HepG2 (cell line): ENCODE results near the gene FAM234A. TPM values are rescaled to one million over a fixed set of nuclear protein-coding genes. Genes with fewer than 3 reads are reported as not detected.

Experiments
- ARID3A ChIP-seq: IDR thresholded peaks from 2 replicates; pipeline ENCODE4 v1.6.1; 2012; ENCODE audit warnings: low read depth, low read length, improper control_type of control experiment
- GATA4 ChIP-seq: sonication (generic); IDR thresholded peaks from 2 replicates; pipeline ENCODE4 v1.6.1; 2016; ENCODE audit warnings: antibody characterized with exemption, low read depth, borderline replicate concordance
- HDAC1 ChIP-seq: sonication (generic); formaldehyde crosslinking; IDR thresholded peaks from 2 replicates; pipeline ENCODE4 v1.5.1; 2020; ENCODE audit warnings: mild to moderate bottlenecking, missing genetic modification reagents
- HNF4G ChIP-seq, 2 experiments: sonication (generic) in 1 of 2; formaldehyde crosslinking in 1 of 2; IDR thresholded peaks; 2 replicates each; pipeline versions ENCODE4 v1.4.0 to v1.6.1; 2011 to 2020; ENCODE audit warnings: borderline replicate concordance in 2 of 2, low read depth in 2 of 2, mild to moderate bottlenecking in 2 of 2, low read length in 1 of 2, missing genetic modification reagents in 1 of 2, moderate library complexity in 1 of 2
- PLRG1 ChIP-seq: fragments of 450-650 bp; conservative IDR thresholded peaks from 2 replicates; pipeline ENCODE4 v1.6.1; 2016
- ZNF672 ChIP-seq: sonication (generic); formaldehyde crosslinking; IDR thresholded peaks from 2 replicates; pipeline ENCODE4 v1.8.1; 2022; ENCODE audit warnings: missing genetic modification reagents
- polyA plus RNA-seq, 8 experiments: library from polyadenylated mRNA; depleted of rRNA in 3 of 8; stranded (reverse) in 7 of 8; unstranded in 1 of 8; fragments of >200 nt; fragmentation: Illumina TruSeq in 4 of 8; extraction: Trizol in 4 of 8; gene quantifications; 2 replicates each; pipeline versions ENCODE4 v1.2.1 to v1.2.3, GENCODE V29; 2011 to 2016; ENCODE audit warnings: low read depth in 4 of 8, missing spikeins in 1 of 8, mixed read lengths in 1 of 8; ENCODE audit not compliant: insufficient read depth in 1 of 8
- total RNA-seq, 5 experiments: library from RNA; depleted of rRNA; stranded (reverse); fragments of >200 nt; fragmentation: Illumina TruSeq; extraction: Trizol; gene quantifications; 2 replicates each; pipeline ENCODE4 v1.2.3, GENCODE V29; 2016; ENCODE audit warnings: low read depth in 1 of 5
- TF ChIP-seq, protein P1 (sequence below): sonication (generic); formaldehyde crosslinking; IDR thresholded peaks from 2 replicates; pipeline ENCODE4 v1.4.0; 2020; ENCODE audit warnings: mild to moderate bottlenecking, missing genetic modification reagents

FAM234A gene
- total and polyA plus RNA-seq, 2 of the 13 experiments (the other 11 are each of a cell fraction or from before 2014, with no cell fraction given) = 29.2 to 34.4 TPM

- TF ChIP-seq, protein P1, sequence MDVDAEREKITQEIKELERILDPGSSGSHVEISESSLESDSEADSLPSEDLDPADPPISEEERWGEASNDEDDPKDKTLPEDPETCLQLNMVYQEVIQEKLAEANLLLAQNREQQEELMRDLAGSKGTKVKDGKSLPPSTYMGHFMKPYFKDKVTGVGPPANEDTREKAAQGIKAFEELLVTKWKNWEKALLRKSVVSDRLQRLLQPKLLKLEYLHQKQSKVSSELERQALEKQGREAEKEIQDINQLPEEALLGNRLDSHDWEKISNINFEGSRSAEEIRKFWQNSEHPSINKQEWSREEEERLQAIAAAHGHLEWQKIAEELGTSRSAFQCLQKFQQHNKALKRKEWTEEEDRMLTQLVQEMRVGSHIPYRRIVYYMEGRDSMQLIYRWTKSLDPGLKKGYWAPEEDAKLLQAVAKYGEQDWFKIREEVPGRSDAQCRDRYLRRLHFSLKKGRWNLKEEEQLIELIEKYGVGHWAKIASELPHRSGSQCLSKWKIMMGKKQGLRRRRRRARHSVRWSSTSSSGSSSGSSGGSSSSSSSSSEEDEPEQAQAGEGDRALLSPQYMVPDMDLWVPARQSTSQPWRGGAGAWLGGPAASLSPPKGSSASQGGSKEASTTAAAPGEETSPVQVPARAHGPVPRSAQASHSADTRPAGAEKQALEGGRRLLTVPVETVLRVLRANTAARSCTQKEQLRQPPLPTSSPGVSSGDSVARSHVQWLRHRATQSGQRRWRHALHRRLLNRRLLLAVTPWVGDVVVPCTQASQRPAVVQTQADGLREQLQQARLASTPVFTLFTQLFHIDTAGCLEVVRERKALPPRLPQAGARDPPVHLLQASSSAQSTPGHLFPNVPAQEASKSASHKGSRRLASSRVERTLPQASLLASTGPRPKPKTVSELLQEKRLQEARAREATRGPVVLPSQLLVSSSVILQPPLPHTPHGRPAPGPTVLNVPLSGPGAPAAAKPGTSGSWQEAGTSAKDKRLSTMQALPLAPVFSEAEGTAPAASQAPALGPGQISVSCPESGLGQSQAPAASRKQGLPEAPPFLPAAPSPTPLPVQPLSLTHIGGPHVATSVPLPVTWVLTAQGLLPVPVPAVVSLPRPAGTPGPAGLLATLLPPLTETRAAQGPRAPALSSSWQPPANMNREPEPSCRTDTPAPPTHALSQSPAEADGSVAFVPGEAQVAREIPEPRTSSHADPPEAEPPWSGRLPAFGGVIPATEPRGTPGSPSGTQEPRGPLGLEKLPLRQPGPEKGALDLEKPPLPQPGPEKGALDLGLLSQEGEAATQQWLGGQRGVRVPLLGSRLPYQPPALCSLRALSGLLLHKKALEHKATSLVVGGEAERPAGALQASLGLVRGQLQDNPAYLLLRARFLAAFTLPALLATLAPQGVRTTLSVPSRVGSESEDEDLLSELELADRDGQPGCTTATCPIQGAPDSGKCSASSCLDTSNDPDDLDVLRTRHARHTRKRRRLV (CRISPR knock-in tag) = no peak
- no peak for TF ChIP-seq PLRG1
- TF ChIP-seq HDAC1 (CRISPR knock-in tag) = no peak
- no peak for TF ChIP-seq ARID3A
- TF ChIP-seq GATA4 = no peak
- no peak for TF ChIP-seq ZNF672 (CRISPR knock-in tag)
- TF ChIP-seq HNF4G (IDR thresholded peaks at IDR 0.05; ENCODE audit: borderline replicate concordance, low read depth, low read length) = no peak
- no peak for TF ChIP-seq HNF4G (CRISPR knock-in tag; IDR thresholded peaks at IDR 0.05; ENCODE audit: borderline replicate concordance, low read depth)
- TF ChIP-seq, all 625 proteins: peak for 0
Observed at GRCh38 chr16:253833-254232, 19.2 kb downstream of the FAM234A start (continued).
